Ecto neural progenitor cell (in vitro differentiated cells): ENCODE data around the gene NAT9.
A peak's percentile ranks its signal among the peaks of the same experiment; 100 is the strongest.

Experiments
- DNase-seq: peaks from one replicate; pipeline ENCODE4 v3.0.0-alpha.2; 2018; ENCODE audit warnings: low spot score

Gene NAT9

DNA sequence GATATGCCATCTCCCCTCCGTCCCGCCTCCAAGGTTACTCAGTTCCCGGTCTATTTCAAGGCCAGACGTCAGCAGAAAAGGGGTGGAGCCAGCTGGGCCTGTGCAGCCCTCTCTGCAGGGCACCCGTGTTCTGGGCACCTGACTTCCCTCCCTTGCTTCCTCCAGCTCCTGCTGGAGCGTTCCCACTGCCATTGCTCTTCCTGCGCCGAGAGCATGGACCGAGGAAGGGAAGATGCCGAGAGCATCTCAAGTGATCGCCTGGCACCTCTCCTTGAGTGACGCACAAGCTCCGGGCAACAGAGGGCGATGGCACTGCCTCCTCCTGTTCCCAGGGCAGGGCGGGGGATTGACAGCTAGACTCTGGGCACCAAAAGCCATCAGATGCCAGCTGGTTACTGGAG is 29.4 kb upstream of the NAT9 start:
- DNase-seq, result no peak

GRCh38 chr17:74804683-74805082 is 28.5 kb upstream of the NAT9 start:
- DNase-seq, result no peak

- DNase-seq, result no peak
These were observed 27.8 kb upstream of the NAT9 start for GRCh38 chr17:74803971-74804370.

GRCh38 chr17:74803388-74803930 is 27.3 kb upstream of the NAT9 start:
- no peak for DNase-seq

GRCh38 chr17:74801896-74802295 is 25.8 kb upstream of the NAT9 start:
- DNase-seq, result no peak

- no peak for DNase-seq
These were observed 24.4 kb upstream of the NAT9 start for GRCh38 chr17:74800531-74800930.

DNA sequence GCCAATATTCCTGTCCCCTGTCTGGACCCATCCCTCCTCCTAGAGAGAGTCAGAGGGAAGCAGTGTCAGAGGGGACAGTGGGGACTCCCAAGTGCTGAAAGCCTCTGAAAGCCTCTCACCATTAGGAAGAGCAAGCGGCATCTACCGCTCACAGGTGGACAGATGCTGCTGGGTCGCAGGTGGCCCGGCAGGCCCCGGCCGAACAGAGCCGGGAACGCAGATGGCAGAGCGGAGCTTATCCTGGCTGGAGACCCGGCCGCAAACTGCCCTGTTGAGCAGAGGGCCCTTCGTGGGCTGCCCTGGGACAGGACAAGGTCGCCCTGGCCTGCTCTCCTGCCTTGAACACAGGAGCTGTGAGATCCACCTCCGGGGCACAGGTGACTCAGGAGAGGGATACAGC is 23.0 kb upstream of the NAT9 start:
- DNase-seq, result no peak

DNA sequence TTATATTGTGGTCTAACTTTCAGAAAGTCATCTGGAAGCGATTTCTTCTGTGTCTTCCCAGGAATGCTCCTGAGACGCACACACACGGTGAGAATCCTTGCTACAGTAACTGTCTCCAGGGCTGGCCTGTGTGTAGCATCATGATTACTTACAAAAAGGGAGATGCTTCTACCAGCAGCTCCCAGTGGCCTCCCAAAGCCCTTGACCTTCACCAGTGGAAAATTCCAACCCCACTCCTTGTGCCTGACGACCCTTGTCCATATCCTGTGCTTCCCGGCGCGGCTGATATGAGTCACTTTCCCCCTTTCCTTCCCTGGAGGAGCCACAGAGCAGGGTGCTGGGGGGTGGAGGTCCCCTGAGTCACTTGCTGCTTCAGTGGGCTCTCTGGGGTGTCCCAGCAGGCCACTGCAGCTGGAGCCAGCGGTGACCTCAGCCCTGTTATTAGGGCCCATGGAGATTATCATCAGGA is 22.1 kb upstream of the NAT9 start:
- DNase-seq, result no peak

DNA sequence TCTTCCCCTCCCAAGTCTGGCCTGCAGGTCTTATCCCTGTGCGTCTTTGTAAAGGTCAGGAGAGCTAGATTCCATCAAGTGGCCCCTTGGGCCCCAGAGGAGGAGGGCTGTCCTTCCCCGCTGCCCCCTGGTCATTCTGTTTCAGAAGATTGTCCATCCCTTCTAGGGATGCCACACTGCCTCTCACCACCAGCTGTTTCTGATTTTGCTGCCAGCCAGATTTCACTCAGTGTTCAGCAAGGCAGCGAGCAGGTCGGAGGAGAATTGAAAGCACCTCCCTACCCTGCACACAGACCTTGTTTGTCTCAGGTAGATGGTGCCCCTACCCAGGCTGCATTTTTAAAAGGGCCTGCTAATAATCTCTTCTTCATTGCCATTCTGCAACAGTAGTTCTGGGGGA is 21.7 kb upstream of the NAT9 start:
- no peak for DNase-seq

- no peak for DNase-seq
These were observed 20.7 kb upstream of the NAT9 start for GRCh38 chr17:74796866-74797265.

GRCh38 chr17:74796211-74796610 is 20.1 kb upstream of the NAT9 start:
- DNase-seq, result no peak

- DNase-seq, result no peak
These were observed 19.3 kb upstream of the NAT9 start for GRCh38 chr17:74795327-74796020.

DNA sequence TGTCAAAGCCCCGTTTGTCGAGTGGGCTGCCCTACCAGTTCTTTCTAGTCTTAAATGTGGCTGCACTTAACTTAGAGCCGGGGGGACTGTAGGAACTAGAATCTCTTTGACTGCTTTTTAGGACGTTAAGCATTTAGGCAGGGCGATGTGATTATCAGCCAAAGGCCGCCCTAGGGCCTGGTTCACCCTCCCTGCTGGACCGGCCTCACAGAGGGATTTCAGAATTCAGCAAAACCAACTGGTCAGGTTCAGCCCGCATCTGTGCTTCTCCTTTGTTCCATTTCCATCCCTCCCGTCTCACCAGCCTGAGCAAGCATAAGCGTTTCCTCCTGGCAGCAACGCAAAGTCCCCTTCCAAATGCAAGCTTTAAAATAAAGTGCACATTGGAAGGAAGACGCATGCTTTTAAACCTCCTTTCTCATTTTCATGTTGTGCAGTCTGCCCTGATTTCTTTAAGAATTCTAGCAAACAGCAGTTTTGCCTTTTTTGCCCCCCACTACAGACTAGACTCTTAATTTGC is 16.5 kb upstream of the NAT9 start:
- no peak for DNase-seq

DNA sequence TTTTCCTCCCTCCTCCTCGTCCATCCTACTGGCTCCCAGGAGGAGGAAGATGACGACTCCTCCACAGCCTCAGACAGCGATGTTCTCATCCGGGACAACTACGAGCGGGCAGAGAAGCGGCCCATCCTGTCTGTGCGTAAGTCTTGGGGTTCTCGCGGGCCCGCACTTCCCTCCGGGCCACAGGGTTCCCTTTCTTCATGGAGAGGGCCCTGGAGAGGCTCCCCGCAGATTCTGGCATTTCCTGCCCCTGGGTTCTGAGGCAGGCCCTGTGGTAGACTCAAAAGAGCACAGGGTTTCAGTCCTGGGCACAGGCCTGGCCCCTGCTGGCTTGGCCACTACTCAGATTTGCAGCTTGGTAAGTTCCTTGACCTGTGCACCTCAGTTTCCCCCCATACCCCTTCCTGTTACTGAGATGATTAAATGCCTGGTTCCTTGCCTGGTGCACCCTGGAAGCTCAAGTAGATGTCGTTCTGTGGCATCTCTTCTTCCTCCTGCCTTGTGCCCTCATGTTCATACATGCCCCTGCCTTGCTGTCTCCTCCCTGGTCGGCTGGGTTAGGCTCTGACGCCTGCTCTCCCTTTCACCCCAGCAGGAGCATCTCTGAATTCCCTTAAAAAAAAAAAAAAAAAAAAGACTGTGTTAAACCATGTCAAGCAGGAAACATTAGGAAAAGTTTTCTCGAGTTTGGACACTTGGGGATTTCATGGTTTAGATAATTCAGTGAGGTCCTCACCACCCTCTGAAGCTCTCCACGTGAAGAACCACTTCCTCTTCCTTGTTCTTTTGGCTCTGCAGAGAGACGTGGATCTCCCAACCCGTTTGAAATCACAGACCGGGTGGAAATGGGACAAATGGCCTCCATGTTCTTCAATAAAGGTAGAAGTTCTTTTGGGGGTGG is 14.3 kb upstream of the NAT9 start:
- DNase-seq, result no peak

GRCh38 chr17:74786431-74787055 is 10.4 kb upstream of the NAT9 start:
- no peak for DNase-seq

DNA sequence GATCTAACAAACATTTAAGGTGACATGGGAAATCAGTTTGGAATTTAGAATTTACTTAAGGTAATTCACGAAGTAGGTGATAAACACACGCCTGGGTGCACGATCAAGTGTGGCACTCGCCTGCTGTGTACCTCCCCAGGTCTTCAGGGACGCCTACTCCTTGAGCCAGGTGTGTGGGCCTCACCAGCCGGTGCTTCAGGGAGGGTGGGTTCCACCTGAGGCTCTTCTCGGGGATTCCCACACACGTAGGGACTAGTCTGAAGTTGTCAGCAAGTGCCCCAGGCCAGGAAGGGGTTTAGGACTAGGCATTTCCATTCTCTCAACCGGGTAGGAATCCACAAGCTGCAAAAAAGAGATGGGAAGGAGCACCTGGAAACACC is 9.8 kb upstream of the NAT9 start:
- no peak for DNase-seq

GRCh38 chr17:74785096-74785980 is 9.2 kb upstream of the NAT9 start:
- no peak for DNase-seq

GRCh38 chr17:74784125-74784810 is 8.1 kb upstream of the NAT9 start:
- no peak for DNase-seq

DNA sequence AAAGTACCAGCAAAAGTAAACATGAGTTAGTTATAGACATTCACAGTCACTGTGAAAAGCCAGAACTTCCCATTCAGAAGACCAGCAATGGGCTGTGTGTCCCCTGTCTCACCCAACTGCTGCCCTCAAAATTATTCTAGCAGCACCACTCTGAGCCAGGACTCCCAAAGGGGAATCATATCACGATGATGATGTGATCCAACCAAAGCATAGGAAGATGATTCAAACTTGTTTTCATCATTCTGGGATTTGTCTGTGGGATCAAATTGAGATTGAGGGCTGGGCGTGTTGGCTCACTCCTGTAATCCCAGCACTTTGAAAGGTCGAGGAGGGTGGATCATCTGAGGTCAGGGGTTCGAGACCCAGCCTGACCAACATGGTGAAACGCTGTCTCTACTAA is 6.4 kb upstream of the NAT9 start:
- no peak for DNase-seq

GRCh38 chr17:74780443-74781238 is 4.5 kb upstream of the NAT9 start:
- peak; percentile 67 for DNase-seq
